Measurements from ENCODE around the gene PRPF19.

PRPF19 gene

GRCh38 chr11:60872124-60872960 is 34.0 kb downstream of the PRPF19 start:
- TF ChIP-seq CTCF (IDR thresholded peaks at IDR 0.05; ENCODE audit: low read depth, low read length): no peak
- H3K4me3 ChIP-seq (ENCODE audit: low read depth, low read length): no peak overlapping the region

GRCh38 chr11:60871378-60872061 is 34.9 kb downstream of the PRPF19 start:
- no peak overlapping the region for H3K4me3 ChIP-seq (ENCODE audit: low read depth, low read length)
- TF ChIP-seq CTCF (IDR thresholded peaks at IDR 0.05; ENCODE audit: low read depth, low read length): no peak

- TF ChIP-seq CTCF (IDR thresholded peaks at IDR 0.05; ENCODE audit: low read depth, low read length): no peak
- H3K4me3 ChIP-seq (ENCODE audit: low read depth, low read length): no peak overlapping the region
These were observed 35.5 kb downstream of the PRPF19 start for GRCh38 chr11:60870733-60871377.

- H3K4me3 ChIP-seq (ENCODE audit: low read depth, low read length): no peak overlapping the region
- no peak for TF ChIP-seq CTCF (IDR thresholded peaks at IDR 0.05; ENCODE audit: low read depth, low read length)
These were observed 36.1 kb downstream of the PRPF19 start for GRCh38 chr11:60870276-60870675.

- TF ChIP-seq CTCF (IDR thresholded peaks at IDR 0.05; ENCODE audit: low read depth, low read length): no peak
- H3K4me3 ChIP-seq (ENCODE audit: low read depth, low read length): no peak overlapping the region
These were observed 36.9 kb downstream of the PRPF19 start for GRCh38 chr11:60869451-60869825.

- H3K4me3 ChIP-seq (ENCODE audit: low read depth, low read length): no peak overlapping the region
- no peak for TF ChIP-seq CTCF (IDR thresholded peaks at IDR 0.05; ENCODE audit: low read depth, low read length)
These were observed 37.5 kb downstream of the PRPF19 start for GRCh38 chr11:60868682-60869450.

Data from WI38 (cell line).